ENCODE measurements around the gene FUBP3.

- TF ChIP-seq POLR2A (IDR thresholded peaks at IDR 0.05), result no peak
- TF ChIP-seq, protein P1, sequence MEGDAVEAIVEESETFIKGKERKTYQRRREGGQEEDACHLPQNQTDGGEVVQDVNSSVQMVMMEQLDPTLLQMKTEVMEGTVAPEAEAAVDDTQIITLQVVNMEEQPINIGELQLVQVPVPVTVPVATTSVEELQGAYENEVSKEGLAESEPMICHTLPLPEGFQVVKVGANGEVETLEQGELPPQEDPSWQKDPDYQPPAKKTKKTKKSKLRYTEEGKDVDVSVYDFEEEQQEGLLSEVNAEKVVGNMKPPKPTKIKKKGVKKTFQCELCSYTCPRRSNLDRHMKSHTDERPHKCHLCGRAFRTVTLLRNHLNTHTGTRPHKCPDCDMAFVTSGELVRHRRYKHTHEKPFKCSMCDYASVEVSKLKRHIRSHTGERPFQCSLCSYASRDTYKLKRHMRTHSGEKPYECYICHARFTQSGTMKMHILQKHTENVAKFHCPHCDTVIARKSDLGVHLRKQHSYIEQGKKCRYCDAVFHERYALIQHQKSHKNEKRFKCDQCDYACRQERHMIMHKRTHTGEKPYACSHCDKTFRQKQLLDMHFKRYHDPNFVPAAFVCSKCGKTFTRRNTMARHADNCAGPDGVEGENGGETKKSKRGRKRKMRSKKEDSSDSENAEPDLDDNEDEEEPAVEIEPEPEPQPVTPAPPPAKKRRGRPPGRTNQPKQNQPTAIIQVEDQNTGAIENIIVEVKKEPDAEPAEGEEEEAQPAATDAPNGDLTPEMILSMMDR (IDR thresholded peaks at IDR 0.05), result no peak
These were observed 59.1 kb downstream of the FUBP3 start for GRCh38 chr9:130638284-130639123.
